Uterus (tissue), 4 donors: Measurements from ENCODE around the gene COL28A1. TPM values are rescaled to one million over a fixed set of nuclear protein-coding genes. Genes with fewer than 3 reads are reported as not detected.

Experiments
- DNase-seq, 2 donors: peaks; one replicate each; pipeline ENCODE4 v3.0.0-alpha.2; 2019 to 2020
- H3K27ac ChIP-seq, 2 donors: fragments of 200-600 bp; sonication (generic); 1 replicate in 1 of 2; 2 replicates in 1 of 2; pipeline ENCODE4 v1.5.1; 2016 to 2018
- H3K27me3 ChIP-seq, 2 donors: fragments of 200-600 bp; sonication (generic); one replicate each; pipeline ENCODE4 v1.5.1; 2018 to 2019; ENCODE audit warnings: control low read depth in 1 of 2
- H3K36me3 ChIP-seq, 2 donors: fragments of 200-600 bp; sonication (generic); one replicate each; pipeline ENCODE4 v1.5.1; 2019; ENCODE audit warnings: control low read depth in 1 of 2
- H3K4me1 ChIP-seq, 2 donors: fragments of 200-600 bp; sonication (generic); one replicate each; pipeline ENCODE4 v1.5.1; 2018 to 2019; ENCODE audit warnings: control low read depth in 1 of 2
- H3K4me3 ChIP-seq, 2 donors: fragments of 200-600 bp; sonication (generic); 1 replicate in 1 of 2; 2 replicates in 1 of 2; pipeline ENCODE4 v1.5.1; 2018 to 2019; ENCODE audit warnings: mild to moderate bottlenecking in 1 of 2
- H3K9me3 ChIP-seq, 2 donors: fragments of 200-600 bp; sonication (generic); one replicate each; pipeline ENCODE4 v1.5.1; 2019; ENCODE audit warnings: control low read depth in 1 of 2
- POLR2A ChIP-seq, 2 donors: fragments of 450-650 bp; IDR thresholded peaks; one replicate each; pipeline ENCODE4 v1.6.1; 2016; ENCODE audit warnings: antibody characterized with exemption in 2 of 2, mild to moderate bottlenecking in 1 of 2, moderate library complexity in 1 of 2
- intact Hi-C: fragments of 100-400 bp; cut with DNase I; formaldehyde crosslinking; loops from one replicate; pipeline ENCODE4 v1.15.1; 2023; ENCODE audit warnings: low total_unique reads
- total RNA-seq, 4 donors: library from RNA; depleted of rRNA in 3 of 4; stranded (reverse); fragments of >200 nt in 3 of 4; gene quantifications; one replicate each; pipeline versions ENCODE4 v1.1.0 to v1.2.4, GENCODE V29; 2014 to 2023
- TF ChIP-seq, protein P1 (sequence below), 4 experiments: fragments of 200-600 bp in 2 of 4; fragments of 450-650 bp in 2 of 4; sonication (generic) in 2 of 4; IDR thresholded peaks; one replicate each; pipeline ENCODE4 v1.5.1; 2016 to 2019; ENCODE audit warnings: antibody characterized with exemption in 4 of 4, mild to moderate bottlenecking in 2 of 4, moderate library complexity in 1 of 4
- donor health status: DM: yes; HTN: yes; CAD: no.

COL28A1 gene
- total RNA-seq, 4 donors from 2014 or later, result 0.26 to 6.8 (median 1.7) TPM

DNA sequence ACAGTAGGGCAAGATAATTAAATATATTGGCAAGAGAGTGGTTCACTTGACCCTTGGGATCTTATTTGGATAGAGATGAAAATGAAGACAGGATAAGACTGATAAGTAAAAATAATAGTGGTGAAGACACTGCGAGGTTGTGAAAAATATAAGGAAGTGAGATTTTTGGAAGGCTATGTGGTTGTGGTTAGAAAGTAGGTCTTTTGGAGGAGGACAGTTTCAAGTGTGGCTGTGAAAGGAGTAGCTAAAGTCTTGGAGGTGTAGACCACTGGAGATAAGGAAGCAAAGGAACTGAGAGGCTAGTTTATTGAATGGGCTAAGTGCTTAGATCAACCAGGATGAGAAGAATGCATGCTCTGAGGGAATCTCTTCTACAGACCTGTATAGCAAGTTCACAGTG, 42.2 kb upstream of the COL28A1 start:
- Histone ChIP-seq H3K9me3 (no peaks in the 10 kb centered on the region), H3K4me3 (no peak overlapping the region), H3K27ac (no peak overlapping the region), H3K36me3 (no peaks in the 10 kb centered on the region), H3K4me1 (no peaks in the 10 kb centered on the region), H3K27me3 (no peaks in the 10 kb centered on the region)
- intact Hi-C loops, result loop anchor here (5.0 kb wide), 1 partner anchor 254 kb away; no protein-coding TSS in a partner anchor
- no peak for TF ChIP-seq POLR2A (IDR thresholded peaks at IDR 0.05)
- TF ChIP-seq, protein P1, sequence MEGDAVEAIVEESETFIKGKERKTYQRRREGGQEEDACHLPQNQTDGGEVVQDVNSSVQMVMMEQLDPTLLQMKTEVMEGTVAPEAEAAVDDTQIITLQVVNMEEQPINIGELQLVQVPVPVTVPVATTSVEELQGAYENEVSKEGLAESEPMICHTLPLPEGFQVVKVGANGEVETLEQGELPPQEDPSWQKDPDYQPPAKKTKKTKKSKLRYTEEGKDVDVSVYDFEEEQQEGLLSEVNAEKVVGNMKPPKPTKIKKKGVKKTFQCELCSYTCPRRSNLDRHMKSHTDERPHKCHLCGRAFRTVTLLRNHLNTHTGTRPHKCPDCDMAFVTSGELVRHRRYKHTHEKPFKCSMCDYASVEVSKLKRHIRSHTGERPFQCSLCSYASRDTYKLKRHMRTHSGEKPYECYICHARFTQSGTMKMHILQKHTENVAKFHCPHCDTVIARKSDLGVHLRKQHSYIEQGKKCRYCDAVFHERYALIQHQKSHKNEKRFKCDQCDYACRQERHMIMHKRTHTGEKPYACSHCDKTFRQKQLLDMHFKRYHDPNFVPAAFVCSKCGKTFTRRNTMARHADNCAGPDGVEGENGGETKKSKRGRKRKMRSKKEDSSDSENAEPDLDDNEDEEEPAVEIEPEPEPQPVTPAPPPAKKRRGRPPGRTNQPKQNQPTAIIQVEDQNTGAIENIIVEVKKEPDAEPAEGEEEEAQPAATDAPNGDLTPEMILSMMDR (IDR thresholded peaks at IDR 0.05), result no peak
- DNase-seq, result no peak

DNA sequence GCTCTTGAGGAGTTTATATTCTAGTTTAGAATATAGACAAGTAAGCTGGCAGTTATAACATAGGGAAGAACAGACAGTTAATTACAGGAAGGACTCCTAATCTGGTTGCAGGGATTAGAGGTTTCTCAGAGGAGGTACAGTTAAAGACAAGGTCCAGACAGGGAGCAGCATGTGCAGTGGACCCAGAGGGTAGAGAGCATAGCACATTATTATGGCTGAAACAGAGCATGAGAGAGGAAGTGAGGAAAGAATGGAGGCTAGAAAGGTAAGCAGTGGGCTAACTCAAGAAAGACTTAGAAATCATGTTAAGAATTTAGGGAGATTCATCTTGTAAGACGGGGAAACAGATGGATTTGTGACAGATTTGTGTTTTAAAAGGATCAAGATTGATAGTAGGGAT, 40.7 kb upstream of the COL28A1 start:
- Histone ChIP-seq H3K4me1 (no peaks in the 10 kb centered on the region), H3K36me3 (no peaks in the 10 kb centered on the region), H3K27me3 (no peaks in the 10 kb centered on the region), H3K27ac (no peak overlapping the region), H3K9me3 (no peaks in the 10 kb centered on the region), H3K4me3 (no peak overlapping the region)
- TF ChIP-seq POLR2A (IDR thresholded peaks at IDR 0.05), result no peak
- TF ChIP-seq, protein P1 (IDR thresholded peaks at IDR 0.05), result no peak
- intact Hi-C loops, result loop anchor here (5.0 kb wide), 1 partner anchor 256 kb away; no protein-coding TSS in a partner anchor
- no peak for DNase-seq

DNA sequence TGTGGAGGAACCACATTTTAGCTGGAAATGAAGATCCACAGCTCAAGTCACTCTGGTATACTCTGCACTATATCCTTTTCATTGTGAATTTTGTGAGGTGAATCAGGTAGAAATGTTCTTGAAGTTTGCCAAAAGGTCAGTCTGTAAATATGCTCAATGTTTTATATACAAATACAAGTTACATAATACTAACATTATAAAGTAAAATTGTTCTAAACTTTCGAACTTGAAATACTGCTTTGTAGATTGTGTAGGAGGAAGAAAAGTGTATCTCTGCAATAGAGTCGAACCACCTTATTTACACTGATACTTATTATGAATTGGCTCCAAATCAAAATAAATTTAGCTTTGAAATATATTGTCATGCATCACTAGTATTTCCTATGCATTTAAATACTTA, 38.0 kb upstream of the COL28A1 start:
- Histone ChIP-seq H3K27me3 (no peaks in the 10 kb centered on the region), H3K27ac (no peak overlapping the region), H3K9me3 (no peaks in the 10 kb centered on the region), H3K4me1 (no peaks in the 10 kb centered on the region), H3K4me3 (no peak overlapping the region), H3K36me3 (no peaks in the 10 kb centered on the region)
- intact Hi-C loops, result no loop called here
- DNase-seq, result no peak
- TF ChIP-seq, protein P1 (IDR thresholded peaks at IDR 0.05), result no peak
- no peak for TF ChIP-seq POLR2A (IDR thresholded peaks at IDR 0.05)

DNA sequence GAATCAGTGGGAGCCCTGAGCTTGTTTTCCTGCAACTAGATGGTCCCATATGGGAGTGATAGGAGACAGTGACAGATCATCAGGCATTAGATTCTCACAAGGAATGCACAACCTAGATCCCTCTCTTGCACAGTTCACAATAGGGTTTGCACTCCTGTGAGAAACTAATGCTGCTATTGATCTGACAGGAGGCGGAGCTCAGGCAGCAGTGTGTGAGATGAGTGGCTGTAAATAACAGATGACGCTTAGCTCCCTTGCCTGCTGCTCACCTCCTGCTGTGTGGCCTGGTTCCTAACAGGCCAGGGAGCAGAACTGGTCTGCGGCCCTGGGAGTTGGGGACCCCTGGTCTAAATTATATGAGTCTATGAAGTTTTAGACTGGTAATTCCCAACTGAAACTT, 34.9 kb upstream of the COL28A1 start:
- H3K9me3 ChIP-seq, result no peaks in the 10 kb centered on the region
- no peak overlapping the region for H3K4me3 ChIP-seq
- intact Hi-C loops, result no loop called here
- DNase-seq, result no peak
- H3K36me3 ChIP-seq, result no peaks in the 10 kb centered on the region
- no peak for TF ChIP-seq POLR2A (IDR thresholded peaks at IDR 0.05)
- TF ChIP-seq, protein P1 (IDR thresholded peaks at IDR 0.05), result no peak
- peaks cover 0 to 9% of the 10 kb centered on the region in 2 donors for H3K4me1 ChIP-seq
- H3K27me3 ChIP-seq, result no peaks in the 10 kb centered on the region
- H3K27ac ChIP-seq, result no peak overlapping the region

DNA sequence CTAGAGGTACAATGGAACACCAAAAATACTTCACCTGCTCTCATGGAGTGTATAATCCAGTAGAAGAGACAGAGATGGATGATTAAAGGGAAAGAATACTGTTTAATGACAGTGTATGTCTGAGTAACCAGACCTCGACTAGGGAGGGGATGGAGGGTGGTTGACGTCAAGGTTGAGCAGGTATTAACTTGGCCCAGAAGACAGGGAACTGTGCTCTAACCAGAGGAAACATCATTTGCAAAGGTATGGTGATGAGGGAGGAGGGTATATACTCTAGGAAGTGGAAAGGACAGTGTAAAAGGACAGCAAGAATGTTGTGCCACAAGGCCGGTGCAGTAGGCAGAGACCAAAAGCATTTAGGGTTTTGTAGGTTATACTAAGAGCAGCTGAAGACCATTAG, 33.9 kb upstream of the COL28A1 start:
- no peaks in the 10 kb centered on the region for H3K9me3 ChIP-seq
- DNase-seq, result no peak
- no peaks in the 10 kb centered on the region for H3K27me3 ChIP-seq
- H3K27ac ChIP-seq, result no peak overlapping the region
- no peak for TF ChIP-seq POLR2A (IDR thresholded peaks at IDR 0.05)
- TF ChIP-seq, protein P1 (IDR thresholded peaks at IDR 0.05), result no peak
- intact Hi-C loops, result no loop called here
- no peak overlapping the region for H3K4me3 ChIP-seq
- peaks cover 0 to 9% of the 10 kb centered on the region in 2 donors for H3K4me1 ChIP-seq
- H3K36me3 ChIP-seq, result no peaks in the 10 kb centered on the region
